Activated T-cell treated with anti-CD3 and anti-CD28 coated beads for 24 hours (primary cell): ENCODE results near the gene GRID1.
"Not testable (repeated sequence)": the region's sequence is repeated elsewhere in the genome, so short reads cannot be mapped to it uniquely, and the experiment has no call there.

Source experiments
- DNase-seq: peaks from one replicate; pipeline ENCODE4 v3.0.0-alpha.2; 2020; ENCODE audit warnings: low read depth

GRID1 gene

GRCh38 chr10:86189891-86190290 is 176.7 kb downstream of the GRID1 start:
- no peak for DNase-seq

DNA sequence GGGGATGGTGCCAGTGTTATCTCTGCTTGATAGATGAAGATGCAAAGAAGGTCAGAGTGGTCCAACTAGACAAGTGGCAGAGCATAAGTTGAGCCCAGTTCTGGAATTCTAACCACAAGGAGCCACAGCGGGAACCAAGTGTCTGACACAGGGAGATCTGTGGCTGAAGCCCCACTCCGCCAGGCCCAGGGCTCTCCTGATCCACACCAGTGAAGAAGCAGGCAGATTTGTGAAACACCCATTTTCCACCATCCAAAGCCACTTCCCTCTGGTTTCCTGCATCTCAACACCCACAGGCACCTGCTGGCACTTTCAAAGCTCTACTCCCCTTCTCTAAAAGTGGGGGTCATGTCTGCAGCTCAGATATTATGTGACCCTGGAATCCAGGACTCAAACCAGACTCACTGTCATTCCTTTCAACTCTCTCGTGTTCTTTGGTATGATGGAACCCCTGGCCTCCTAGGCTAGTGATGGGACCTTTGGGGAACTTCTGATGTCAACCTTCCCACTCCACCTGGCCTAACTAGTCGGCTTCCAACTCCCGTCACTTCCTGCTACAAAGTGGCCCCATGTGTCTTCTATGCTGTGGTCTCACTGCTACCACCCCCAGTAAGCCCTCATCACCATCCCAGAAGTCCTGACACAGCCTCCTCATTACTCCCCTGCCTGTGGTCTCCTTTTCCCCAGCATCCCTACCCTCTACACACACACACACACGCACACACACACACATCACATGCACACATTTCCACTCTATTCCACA is 177.6 kb downstream of the GRID1 start:
- DNase-seq = no peak

GRCh38 chr10:86188326-86188725 is 178.3 kb downstream of the GRID1 start:
- no peak for DNase-seq

DNA sequence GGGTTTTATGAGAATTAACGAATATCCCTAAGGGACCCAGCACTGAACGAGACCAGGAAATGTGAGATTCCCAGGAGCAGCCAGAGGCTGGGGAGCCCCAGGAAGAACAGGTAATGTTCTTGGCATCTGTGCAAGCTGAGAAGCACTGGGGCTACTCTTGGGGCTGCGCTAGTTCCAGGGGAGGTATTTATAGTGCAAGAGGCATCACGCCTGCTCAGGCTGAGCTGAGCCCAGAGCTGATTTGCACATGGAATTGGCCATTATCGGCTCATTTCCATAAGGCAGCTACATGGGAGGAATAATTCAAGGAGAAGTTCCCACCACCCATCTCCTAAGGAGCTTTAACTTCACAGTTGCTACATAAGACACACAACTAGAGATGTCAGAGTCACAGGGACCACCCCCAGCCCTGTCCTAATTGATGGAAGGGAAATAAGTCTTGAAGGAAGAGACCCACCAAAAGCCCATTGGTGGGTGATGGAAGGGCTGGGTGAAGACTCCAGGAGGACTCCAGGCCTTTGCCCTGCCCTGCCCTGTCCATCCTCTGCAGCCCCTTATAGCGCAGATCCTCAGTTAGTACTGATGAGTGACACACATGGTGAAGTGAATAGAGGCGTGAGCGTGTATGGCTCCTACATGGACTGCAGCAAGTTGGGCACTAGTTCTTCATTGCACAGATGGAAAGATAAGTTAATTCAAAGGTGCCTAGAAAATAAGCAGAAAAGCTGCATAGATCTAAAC is 178.9 kb downstream of the GRID1 start:
- no peak for DNase-seq

- no peak for DNase-seq
Measured at GRCh38 chr10:86186633-86187032, 180.0 kb downstream of the GRID1 start.

- no peak for DNase-seq
Measured at GRCh38 chr10:86182595-86182994, 184.0 kb downstream of the GRID1 start.

DNA sequence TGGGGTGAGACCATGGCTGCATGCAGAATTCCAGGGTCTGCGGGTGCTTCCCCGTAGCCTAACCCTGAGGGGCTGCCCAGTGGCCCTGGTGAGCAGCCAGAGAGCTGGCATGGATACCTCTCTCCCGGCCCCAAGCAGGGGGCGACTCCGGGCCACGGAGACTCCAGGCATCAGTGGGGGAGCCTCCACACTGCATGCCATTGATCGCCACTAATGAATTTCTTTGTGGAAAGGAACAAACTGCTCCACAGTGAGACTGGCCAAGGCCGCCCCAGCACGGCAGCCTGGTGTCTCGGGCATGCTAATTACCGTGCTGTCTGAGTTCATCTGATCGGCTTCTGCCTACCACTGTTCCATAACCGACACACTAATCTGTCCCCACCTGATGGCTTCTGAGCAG is 184.4 kb downstream of the GRID1 start:
- no peak for DNase-seq

DNA sequence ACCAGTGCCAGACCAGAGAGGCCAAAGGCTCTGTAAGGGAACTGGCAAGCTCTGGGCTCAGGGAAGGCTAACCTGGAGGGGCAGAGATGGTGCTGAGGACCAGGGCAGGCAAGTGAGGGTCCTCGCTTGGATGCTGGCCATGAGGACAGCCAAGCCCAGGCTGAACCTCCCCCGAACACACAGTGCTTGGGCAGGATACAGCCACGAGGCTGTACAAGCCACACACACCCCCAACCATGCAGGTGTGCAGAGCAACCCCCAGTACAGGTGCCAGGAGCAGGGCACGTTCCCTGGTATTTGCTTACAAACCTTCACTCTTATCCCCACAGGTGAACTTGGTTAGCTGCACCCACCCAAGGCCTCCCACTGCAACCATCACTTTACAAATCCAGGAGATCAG is 185.7 kb downstream of the GRID1 start:
- no peak for DNase-seq

- no peak for DNase-seq
Measured at GRCh38 chr10:86179961-86180360, 186.6 kb downstream of the GRID1 start.

DNA sequence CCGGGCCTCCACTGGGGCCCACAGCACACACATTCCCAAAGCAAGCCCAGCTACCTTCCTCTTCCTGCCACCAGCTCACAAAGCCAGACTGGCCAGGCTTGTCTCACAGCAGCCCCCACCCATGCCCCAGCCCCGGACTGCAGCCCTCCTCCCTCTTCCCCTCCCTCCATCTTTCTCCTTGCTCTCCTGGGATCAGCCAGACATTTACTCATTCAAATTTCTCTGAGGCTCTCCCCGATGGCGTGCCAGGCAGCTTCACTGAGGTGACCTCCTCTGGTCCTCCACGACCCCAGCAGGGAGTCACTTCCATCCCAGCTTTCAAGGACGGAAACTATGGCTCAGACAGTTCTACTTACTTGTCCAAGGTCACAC is 187.5 kb downstream of the GRID1 start:
- DNase-seq = no peak

DNA sequence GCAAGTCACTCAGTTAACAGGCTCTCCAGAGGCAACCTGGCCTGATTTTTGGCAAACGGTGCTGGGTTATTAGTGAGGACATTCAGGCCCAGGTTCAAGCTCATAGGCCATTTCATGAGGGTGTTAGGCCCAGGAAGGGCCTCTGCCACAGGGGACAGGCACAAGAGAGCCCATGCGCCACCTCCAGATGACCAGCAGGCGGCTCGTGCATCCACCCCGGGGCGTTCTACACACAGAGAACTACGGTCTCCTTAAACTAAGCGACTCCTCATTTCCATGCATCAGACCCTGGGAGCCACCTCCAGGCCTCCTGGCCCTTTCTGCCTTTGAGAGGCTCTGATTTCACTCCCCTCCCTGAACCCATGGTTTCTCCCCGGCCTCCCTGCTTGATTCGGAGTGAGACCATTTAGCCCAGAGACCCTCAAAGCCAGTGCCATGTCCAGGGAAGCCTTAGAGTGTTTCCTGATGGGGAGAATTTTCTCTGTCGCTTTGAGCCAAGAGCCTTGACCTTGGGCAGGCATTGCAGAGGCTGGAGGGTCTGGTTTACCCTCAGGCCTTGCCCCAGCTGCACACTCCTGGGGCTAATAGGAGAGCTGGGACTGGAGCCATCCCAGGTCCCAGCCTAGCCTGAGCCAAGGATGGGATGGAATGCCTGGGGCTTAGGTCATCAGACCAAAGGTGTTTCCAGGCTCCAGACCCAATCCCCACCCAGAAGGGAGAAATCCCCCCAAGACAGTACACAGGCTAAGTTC is 188.0 kb downstream of the GRID1 start:
- DNase-seq = no peak

DNA sequence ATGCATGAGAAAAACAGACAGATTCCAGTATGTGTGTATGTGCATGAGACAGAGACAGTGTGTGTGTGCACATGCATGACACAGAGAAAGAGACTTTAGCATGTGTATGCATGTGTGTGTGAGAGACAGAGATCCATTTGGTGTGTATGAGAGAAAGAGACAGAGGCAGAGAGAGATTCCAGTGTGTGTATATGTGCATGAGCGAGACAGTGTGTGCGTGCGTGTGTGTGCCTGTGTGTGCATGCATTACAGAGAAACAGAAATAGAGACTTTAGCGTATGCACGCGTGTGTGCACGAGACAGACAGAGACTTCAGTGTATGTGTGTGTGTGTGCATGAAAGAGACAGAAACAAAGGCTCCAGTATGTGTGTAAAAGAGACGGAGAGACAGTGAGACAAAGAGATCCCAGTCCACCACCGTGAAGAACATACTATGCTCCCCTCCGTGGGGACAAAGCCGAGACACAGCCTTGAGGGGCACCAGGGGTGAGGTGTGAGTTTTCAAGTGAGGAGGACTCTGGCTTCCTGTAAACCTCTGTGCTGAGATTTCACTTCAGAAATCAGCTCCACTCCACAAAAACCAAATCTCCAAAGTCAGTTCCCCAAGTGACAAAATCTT is 188.9 kb downstream of the GRID1 start:
- no peak for DNase-seq

- DNase-seq = no peak
Measured at GRCh38 chr10:86176850-86177536, 189.6 kb downstream of the GRID1 start.

DNA sequence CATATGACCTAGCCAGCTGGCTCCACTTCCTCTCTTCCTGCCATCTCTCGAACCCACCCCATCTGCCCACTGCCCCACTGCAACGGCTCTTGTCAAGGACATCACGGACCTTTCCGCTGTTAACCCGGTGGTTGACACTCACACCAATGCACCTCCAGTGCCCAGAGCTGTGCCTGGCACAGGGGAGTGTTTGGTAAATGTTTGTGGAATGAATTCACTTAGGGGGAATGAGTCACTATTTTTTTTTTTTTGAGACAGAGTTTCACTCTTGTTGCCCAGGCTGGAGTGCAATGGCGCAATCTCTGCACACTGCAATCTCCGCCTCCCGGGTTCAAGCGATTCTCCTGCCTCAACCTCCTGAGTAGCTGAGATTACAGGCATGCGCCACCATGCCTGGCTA is 191.1 kb downstream of the GRID1 start:
- DNase-seq = not testable (repeated sequence)

DNA sequence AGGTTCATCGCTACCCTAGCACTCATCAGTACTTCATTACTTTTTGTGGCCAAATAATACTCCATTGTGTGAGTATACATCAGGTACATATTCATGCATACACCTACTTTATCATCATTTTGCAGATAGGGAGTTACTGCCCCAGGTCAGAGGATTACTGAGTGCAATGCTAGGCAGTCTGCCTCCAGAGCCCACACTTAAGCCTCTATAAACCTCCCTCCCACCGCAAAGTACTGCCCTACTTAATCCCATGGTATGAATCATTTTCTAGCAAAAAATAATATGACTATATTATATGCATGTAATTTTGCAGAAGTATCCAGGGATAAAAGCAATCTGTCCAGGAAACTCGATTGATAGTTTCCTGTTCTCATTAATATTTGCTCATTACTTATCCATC is 194.3 kb downstream of the GRID1 start:
- no peak for DNase-seq

DNA sequence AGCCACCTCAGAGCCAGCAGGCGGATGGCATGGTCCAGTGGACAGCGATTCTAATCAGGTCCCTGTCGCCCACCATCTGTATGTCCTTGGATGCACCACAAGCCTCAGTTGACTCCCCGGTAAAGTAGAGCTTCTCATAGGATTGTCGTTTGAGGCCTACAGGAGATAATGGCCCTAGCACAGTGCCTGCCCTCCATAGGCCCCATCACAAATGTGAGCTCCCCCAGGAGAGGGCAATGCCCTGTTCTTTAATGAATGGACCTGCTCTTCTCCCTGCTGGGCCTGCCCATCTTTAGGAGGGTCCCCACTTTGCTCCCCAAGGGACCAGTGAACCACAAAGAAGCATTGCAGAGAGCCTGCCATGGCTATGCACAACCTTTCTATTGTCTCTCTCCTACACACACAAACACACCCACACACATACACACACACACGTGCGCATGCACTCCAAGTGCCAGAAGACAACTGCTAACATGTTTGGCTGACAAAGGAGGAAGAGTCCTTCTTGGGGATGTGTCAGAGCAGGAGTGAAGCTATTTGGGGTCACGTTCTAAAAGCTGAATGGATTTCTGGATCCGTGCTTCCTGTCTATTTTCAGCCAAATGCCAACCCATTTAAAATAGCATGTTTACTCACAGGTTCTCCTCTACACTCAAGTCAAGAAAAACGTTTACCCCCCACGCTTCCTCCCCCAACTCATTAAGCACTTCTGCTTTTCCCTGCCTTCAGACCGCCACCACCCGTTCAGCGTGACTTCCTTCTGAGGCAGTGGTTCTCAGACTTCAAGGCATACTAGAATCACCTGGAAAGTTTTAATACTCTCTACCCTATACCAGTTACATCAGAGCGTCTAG is 196.1 kb downstream of the GRID1 start:
- DNase-seq = no peak

DNA sequence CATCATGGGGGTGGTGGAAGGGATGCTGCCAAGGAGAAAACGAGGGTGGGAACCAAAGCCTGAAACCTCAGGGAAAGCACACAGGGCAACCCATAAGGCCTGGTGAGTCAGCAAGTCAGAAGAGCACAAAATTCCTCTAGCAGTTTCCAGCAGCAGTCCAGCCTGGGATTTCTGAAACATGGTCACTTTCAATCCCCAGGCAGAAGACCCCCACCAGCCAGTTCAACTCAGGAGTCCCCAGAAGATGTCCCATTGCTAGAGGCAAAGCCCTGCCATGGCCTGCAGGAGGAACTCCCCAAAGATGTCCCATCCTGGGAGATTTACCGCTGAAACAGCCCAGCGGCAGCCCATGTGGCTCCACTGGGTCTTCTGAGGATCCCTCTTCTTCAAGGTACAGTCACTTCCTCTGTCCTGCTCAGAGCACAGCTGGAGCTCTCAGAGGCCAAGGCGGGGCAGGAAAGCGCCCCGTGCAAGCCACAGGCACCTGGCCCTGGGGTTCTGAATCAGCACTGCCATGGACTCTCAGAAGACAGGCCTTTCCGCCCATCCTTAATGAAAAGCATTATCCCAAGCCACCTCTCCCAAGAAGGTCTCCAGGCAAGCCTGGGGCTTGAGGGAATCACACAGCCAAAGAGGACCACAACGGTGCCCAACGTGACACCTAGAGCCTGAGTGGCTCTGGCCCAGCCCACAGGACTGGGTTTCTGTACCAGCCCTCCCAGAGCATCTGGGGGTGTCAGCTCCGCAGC is 196.9 kb downstream of the GRID1 start:
- DNase-seq = no peak

GRCh38 chr10:86169066-86169465 is 197.5 kb downstream of the GRID1 start:
- DNase-seq = no peak

DNA sequence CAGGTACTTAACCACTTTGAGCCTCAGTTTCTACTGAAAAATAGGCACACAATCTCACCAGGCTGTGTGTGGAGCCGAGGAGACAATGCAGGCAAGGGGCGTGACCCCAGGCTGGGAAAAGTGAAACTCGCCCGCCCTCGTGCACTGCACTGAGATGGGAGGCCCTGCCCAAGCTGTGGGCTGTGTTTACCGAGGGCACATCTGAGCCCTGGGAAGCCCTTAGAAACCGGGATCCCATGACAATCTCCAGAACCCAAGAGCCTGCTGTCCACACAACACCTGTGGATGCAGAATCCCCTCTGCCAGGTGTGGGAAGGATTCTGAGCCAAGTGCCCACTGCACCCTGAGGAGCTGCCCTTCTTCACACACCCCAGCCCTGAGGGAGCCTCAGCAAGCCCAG is 198.3 kb downstream of the GRID1 start:
- DNase-seq = no peak

- no peak for DNase-seq
Measured at GRCh38 chr10:86167762-86168128, 198.8 kb downstream of the GRID1 start.
